LNCAP (cell line): ENCODE measurements around the gene GNAS-AS1.

Source experiments
- TF ChIP-seq, protein P1 (sequence below): fragments of 450-650 bp; IDR thresholded peaks from 2 replicates; pipeline ENCODE4 v1.5.1; 2017; ENCODE audit warnings: mild to moderate bottlenecking

The GNAS-AS1 gene

GRCh38 chr20:58889798-58890517, 39.3 kb upstream of the GNAS-AS1 start:
- TF ChIP-seq, protein P1, sequence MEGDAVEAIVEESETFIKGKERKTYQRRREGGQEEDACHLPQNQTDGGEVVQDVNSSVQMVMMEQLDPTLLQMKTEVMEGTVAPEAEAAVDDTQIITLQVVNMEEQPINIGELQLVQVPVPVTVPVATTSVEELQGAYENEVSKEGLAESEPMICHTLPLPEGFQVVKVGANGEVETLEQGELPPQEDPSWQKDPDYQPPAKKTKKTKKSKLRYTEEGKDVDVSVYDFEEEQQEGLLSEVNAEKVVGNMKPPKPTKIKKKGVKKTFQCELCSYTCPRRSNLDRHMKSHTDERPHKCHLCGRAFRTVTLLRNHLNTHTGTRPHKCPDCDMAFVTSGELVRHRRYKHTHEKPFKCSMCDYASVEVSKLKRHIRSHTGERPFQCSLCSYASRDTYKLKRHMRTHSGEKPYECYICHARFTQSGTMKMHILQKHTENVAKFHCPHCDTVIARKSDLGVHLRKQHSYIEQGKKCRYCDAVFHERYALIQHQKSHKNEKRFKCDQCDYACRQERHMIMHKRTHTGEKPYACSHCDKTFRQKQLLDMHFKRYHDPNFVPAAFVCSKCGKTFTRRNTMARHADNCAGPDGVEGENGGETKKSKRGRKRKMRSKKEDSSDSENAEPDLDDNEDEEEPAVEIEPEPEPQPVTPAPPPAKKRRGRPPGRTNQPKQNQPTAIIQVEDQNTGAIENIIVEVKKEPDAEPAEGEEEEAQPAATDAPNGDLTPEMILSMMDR = no peak

DNA sequence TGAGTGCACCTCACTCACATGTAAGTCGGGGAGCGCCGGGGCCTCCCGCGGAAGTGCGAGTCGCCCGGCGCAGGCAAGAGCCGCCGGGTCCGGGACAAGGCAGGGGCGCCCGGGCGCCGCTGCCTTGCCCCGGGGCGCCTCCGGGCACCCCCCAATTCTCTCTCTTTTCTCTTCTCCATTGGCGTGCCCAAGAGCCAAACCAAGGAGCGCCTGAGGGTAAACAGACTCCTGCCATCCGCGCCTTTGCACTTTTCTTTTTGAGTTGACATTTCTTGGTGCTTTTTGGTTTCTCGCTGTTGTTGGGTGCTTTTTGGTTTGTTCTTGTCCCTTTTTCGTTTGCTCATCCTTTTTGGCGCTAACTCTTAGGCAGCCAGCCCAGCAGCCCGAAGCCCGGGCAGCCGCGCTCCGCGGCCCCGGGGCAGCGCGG, 38.6 kb upstream of the GNAS-AS1 start:
- TF ChIP-seq, protein P1 = no peak

DNA sequence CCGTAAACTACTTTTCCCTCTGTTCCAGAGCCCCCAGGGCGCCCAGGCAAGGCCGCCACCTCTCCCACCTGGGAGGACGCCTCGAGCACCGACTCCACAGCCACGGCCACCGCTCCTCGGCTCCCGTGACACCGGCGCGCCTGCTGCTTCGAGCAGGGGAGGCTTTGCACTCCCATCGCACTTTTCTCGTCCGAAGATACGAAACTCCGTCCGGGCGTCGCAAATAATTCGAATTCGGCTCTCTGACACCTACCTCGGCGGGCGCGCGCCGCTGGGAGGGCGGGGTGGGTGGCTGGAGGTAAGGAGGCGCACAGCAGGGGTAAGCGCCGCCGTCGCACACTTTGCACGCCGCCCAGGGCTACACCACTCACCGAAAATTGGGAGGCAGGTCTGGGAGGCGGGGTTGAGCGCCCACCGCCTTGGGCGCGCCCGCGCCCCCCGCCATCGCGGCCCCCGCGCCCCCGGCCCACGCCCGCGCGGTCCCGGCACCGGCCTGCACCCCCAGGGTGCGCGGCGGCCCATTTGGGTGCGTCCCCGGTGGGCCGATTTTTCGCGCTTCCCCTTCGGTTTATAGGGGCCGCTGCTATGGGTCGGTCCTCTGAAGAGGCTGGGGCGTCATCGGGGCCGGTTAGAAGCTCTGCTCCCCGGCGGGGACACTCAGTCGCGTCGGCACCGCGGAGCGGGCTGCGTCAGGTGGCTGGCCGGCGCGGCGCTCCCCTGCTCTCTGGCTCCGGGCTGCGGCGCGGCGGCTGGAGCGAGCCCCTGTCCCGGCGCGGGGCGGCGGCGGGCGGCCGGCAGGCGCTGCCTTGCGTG, 38.0 kb upstream of the GNAS-AS1 start:
- TF ChIP-seq, protein P1 = no peak

DNA sequence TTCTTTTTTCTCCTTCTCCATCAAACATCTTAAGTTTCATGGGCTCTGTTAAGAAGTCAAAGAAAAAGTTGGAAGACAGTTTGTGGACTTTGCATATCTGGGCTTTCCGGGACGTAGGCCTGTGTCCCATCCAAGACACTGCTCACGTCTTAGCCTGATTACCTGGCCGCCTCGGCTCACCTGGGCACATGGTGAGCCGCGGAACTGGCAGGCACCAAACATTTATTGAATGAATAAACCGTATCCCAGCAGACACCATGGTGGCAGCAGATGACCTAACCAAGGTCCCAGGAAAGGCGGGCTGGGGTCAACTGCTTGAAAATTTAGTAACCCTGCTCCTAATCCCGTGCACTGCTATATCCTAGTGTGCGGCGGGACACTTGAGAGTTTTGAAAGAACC, 37.4 kb upstream of the GNAS-AS1 start:
- TF ChIP-seq, protein P1 = no peak

- TF ChIP-seq, protein P1 = no peak
These were observed 35.8 kb upstream of the GNAS-AS1 start for GRCh38 chr20:58886546-58886945.

GRCh38 chr20:58884966-58885365, 34.3 kb upstream of the GNAS-AS1 start:
- TF ChIP-seq, protein P1 = no peak

GRCh38 chr20:58883241-58883691, 32.6 kb upstream of the GNAS-AS1 start:
- TF ChIP-seq, protein P1 = no peak
